ENCODE measurements around the gene EMD.

Gene EMD

DNA sequence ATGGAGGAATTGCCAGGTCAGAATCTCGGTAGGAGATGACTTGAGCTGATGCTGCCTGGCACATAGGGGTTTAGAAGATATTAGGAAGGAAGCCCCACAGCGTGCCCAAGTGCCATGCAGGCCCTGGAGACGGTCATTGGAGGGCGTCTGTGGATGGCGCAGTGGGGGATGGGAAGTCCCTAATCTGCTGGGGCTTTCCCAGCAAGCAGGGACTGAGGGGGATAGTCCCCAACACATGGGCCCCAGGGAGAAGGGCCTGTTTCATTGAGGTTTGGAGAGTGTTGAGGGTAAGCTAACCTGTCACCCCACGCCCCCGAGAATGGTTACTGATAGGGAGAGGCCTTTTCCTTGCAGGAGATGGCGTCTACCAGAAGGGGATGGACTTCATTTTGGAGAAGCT is 40.1 kb downstream of the EMD start:
- no peak for DNase-seq (ENCODE audit: low read depth in 3 of 3)

DNA sequence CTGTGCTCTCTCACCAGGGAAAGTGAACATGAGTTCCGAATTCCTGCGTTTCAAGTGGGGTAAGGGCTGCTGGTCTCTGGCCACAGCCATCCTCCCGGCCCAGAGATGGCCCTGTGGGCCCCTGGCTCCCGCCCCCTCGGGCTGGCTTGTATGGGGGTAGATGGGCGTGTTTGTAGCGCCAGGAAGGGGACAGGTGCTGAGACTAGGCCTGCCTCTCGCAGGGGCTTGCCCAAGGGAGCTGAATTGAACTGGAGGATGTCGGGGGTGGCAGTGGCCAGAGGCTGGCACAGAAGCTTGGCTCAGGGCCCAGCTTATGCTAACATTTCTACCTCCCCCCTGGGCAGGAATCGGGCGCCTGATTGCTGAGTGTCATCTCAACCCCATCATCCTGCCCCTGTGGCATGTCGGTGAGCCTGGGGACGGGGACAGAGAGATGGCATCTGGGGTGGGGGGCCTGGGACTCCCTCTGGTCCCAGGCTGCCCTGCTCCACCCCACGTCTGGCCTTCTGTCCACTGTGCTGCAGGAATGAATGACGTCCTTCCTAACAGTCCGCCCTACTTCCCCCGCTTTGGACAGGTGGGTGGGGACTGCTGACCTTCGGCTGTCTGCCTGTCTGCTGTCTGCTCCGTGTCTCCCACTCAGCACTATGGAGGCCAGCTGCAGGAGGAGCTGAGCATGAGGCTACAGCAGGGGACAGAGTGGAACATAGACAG is 40.8 kb downstream of the EMD start:
- no peak for DNase-seq (ENCODE audit: low read depth in 3 of 3)

DNA sequence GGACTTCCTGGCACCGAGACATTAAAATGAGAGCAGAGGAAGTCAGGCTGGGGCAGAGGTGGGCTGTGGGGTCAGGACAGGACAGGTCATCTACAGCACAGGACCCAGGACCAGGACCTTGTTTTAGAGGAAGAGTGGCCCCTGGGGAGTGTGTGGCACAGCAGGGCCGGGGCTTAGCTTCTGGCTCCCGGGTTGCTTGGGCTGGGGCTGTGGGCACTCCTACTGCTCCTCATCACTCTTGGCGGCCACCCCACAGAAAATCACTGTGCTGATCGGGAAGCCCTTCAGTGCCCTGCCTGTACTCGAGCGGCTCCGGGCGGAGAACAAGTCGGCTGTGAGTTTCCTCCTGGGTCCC is 41.3 kb downstream of the EMD start:
- DNase-seq (ENCODE audit: low read depth in 3 of 3), result no peak

DNA sequence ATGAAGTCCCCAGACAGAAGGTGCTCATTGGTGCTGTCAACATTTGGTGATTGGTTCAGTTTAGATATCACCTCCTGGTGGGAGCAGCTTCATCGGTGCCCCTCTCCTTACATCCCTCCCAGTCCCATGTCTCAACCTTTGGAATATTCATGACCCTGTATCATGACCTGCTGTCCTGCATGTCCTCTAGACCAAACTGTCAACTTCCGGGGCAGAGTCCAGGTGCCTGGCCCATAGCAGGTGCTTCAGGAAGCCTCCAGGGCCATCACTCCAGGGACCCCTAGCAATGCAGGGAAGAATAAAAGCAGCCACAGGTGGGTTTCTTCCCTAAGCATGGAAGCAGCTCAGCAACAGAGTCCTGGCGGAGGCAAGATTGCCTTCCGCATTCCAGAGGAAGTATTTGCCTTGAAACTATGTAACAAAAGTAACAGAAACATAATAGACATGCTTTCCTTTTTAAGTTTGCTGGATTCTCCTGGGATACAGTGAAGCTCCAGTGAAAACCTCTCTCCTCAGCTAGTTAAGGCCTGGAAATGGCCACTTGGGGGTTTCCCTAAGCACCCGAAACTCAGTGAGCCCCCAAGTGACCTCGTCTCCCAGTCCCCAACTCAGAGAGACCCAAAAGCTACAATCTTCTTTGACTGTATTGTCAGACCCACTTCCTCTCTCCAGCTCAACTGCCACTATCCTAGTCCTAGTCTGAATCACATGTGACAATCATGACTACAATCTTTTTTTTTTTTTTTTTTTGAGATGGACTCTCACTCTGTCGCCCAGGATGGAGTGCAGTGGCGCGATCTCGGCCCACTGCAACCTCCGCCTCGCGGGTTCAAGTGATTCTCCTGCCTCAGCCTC is 48.0 kb downstream of the EMD start:
- DNase-seq (ENCODE audit: low read depth in 3 of 3), result no peak

DNA sequence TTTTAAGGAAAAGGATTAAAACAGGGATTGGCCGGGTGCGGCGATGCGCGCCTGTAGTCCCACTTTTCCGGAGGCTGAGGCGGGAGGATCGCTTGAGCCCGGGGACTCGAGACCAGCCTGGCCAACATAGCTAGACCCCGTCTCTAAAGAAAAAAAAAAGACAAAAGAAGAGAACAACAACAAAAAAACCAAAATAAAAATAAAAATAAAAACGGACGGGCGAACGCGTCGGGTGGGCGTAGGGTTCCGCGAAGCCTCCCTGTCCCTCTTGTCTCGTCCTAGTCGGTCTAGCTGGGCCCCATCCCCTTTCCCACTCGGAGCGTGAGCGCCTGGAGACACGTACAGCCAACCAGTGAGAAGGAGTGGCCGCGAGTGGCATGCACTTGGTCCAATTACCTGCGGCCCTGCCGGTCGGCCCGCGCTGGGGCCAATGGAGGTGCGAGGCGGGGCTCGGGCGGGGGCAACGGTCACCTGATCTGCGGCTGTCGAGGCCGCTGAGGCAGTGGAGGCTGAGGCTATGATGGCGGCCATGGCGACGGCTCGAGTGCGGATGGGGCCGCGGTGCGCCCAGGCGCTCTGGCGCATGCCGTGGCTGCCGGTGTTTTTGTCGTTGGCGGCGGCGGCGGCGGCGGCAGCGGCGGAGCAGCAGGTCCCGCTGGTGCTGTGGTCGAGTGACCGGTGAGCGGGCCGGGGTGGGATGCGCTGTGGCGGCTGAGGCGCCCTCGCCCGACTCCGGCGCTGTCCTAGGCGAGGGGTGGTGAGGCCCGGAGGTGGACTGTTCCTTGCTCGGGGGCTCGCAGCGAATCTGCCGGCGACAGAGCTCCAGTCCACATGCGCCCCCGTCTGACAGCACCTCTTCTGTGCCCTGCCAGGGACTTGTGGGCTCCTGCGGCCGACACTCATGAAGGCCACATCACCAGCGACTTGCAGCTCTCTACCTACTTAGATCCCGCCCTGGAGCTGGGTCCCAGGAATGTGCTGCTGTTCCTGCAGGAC is 49.4 kb downstream of the EMD start, which contains the start of gene ATP6AP1:
Gene ATP6AP1 (plus strand): TSS at position 502 of the 996 bp plus-strand sequence. CDS start 16 bp downstream, at position 518.
- DNase-seq (ENCODE audit: low read depth in 3 of 3), result peak; percentile 62 to 74 (median 73)

DNA sequence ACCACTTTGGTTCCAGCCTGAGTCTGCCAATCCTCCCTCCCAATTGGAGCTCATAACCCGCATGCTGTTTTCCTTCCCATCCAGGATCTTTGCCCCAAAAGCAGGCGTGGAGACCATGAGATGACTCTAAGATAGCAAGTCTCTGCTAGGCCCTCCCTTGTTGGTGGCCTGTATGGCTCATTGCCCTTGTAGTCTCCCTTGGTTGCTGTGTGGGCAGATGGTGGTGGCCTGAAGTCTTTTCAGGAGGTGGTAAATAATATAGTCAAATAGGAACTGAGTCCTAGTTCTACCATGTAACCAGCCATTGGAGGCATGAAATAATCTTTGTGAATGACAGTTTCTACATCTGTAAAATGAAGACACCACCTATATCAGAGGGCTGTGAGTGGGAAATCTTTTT is 50.6 kb downstream of the EMD start:
- no peak for DNase-seq (ENCODE audit: low read depth in 3 of 3)

DNA sequence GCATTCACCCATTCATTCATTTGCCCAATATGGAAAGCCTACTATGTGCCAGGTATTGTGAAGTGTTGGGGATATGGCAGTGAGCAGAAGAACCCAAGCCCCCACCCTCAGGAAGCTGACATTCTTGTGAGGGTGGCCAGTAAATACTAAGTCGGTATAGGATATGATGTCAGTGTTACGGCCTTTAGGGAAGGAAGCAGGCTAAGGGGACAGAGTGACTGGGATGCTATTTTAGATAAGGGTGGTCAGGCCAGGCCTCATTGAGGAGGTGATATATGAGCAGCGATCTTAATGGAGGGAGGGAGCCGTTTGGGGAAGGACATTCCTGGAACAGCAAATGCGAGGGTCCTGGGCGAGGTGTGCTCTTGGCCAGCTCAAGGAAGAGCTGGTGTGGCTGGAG is 51.4 kb downstream of the EMD start:
- DNase-seq (ENCODE audit: low read depth in 3 of 3), result no peak

DNA sequence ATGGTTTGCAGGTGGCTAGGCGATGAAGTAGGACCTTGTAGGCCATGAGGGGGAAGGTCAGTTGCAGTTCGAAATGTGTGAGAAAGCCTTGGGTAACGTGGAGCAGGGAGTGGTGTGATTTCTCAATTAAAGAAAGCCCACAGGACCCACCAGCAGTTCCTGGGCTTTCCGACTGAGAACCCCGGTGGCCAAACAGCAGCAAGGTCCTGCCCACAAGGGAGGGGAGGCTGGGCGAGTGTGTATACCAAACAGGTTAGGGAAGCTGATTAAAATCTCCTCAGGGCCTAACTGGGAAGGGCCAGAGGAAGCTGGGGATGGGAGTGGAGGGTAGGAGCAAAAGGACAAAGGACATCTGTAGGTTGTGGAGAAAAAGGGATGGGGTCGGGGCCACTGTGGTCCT is 51.8 kb downstream of the EMD start:
- DNase-seq (ENCODE audit: low read depth in 3 of 3), result no peak
